Loucy (cell line): ENCODE measurements around the gene ABCG4.

Experiments used
- CTCF ChIP-seq: fragments of 200-600 bp; sonication (generic); conservative IDR thresholded peaks from 2 replicates; pipeline ENCODE4 v1.5.1; 2014; ENCODE audit warnings: mild to moderate bottlenecking, antibody characterized with exemption, low read length
- EZH2phosphoT487 ChIP-seq: fragments of 200-600 bp; IDR thresholded peaks from 2 replicates; pipeline ENCODE4 v1.6.1; 2018; ENCODE audit warnings: antibody characterized with exemption, mild to moderate bottlenecking, moderate library complexity, borderline replicate concordance

- no peak for TF ChIP-seq CTCF
- TF ChIP-seq EZH2phosphoT487 = no peak
Measured at GRCh38 chr11:119194811-119195440, 46.1 kb downstream of the ABCG4 start.
